Measurements from ENCODE around the gene UBC.
"Not testable (repeated sequence)": the region's sequence is repeated elsewhere in the genome, so short reads cannot be mapped to it uniquely, and the experiment has no call there.

The UBC gene

GRCh38 chr12:124930586-124930985, 16.1 kb upstream of the UBC start:
- DNase-seq = no peak

GRCh38 chr12:124929649-124930419, 15.4 kb upstream of the UBC start:
- no peak for DNase-seq

- no peak for DNase-seq
These were observed 14.6 kb upstream of the UBC start for GRCh38 chr12:124928912-124929530.

- no peak for DNase-seq
These were observed 13.9 kb upstream of the UBC start for GRCh38 chr12:124928095-124928911.

- DNase-seq = no peak
These were observed 13.0 kb upstream of the UBC start for GRCh38 chr12:124927201-124928094.

- DNase-seq = not testable (repeated sequence)
These were observed 11.3 kb upstream of the UBC start for GRCh38 chr12:124925782-124926181.

- DNase-seq = no peak
These were observed 10.7 kb upstream of the UBC start for GRCh38 chr12:124925117-124925516.

- DNase-seq = no peak
These were observed 9.7 kb upstream of the UBC start for GRCh38 chr12:124923905-124924734.

GRCh38 chr12:124921200-124922031, 7.0 kb upstream of the UBC start:
- DNase-seq = no peak

- no peak for DNase-seq
These were observed 6.0 kb upstream of the UBC start for GRCh38 chr12:124920353-124920935.

- no peak for DNase-seq
These were observed 5.3 kb upstream of the UBC start for GRCh38 chr12:124919521-124920352.

GRCh38 chr12:124918622-124918988, 4.2 kb upstream of the UBC start:
- not testable (repeated sequence) for DNase-seq

GRCh38 chr12:124917841-124918621, 3.6 kb upstream of the UBC start:
- DNase-seq = no peak

GRCh38 chr12:124917135-124917840, 2.8 kb upstream of the UBC start:
- DNase-seq = no peak

GRCh38 chr12:124916374-124917134, 2.1 kb upstream of the UBC start:
- DNase-seq = no peak

GRCh38 chr12:124915239-124916236, 1.1 kb upstream of the UBC start:
- DNase-seq = no peak

All from NCI-H1436 (cell line).